HG03439 (cell line): ENCODE measurements around the gene KRAS.
"Not testable (repeated sequence)": the region's sequence is repeated elsewhere in the genome, so short reads cannot be mapped to it uniquely, and the experiment has no call there.

ENCODE experiments used
- ATAC-seq: cut with Tn5 transposase; IDR thresholded peaks from one replicate; pipeline ENCODE4 v1.9.1; 2021; ENCODE audit warnings: mild to moderate bottlenecking, moderate library complexity; ENCODE audit not compliant: unreplicated experiment

Gene KRAS

DNA sequence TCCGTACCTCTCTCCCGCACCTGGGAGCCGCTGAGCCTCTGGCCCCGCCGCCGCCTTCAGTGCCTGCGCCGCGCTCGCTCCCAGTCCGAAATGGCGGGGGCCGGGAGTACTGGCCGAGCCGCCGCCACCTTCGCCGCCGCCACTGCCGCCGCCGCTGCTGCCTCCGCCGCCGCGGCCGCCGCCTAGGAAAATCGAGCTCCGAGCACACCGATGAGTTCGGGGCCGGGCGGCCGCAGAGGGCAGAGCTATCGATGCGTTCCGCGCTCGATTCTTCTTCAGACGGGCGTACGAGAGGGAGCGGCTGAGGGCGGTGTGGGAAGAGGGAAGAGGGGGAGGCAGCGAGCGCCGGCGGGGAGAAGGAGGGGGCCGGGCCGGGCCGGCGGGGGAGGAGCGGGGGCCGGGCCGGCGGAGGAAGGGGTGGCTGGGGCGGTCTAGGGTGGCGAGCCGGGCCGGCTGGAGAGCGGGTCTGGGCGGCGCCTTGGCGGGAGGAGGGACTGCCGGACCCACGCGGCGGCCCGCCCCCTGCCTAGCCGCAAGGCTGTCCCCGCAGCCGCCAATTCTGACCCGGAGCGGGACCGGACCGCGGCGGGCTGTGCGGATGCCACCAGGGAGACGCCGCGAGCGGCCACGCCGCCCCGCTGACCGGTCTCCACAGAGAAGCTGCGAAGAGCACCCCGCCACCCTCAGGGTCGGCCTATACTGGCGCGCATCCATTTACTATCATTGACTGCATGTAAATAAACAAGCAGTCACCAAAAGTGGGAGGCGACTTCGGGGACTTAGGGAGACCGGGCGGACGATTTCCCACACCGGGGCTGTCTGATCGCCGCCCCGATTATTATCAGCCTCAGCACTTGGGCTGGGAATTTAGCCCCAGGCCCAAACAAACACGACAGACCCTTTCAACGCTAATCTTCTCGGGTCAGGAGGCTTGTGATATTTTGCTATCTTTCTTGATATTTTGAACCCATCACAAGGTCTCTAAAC, at the start of gene KRAS:
Gene KRAS (minus strand): TSS at position 186 of the 987 bp plus-strand sequence.
- peak; percentile 82 for ATAC-seq

DNA sequence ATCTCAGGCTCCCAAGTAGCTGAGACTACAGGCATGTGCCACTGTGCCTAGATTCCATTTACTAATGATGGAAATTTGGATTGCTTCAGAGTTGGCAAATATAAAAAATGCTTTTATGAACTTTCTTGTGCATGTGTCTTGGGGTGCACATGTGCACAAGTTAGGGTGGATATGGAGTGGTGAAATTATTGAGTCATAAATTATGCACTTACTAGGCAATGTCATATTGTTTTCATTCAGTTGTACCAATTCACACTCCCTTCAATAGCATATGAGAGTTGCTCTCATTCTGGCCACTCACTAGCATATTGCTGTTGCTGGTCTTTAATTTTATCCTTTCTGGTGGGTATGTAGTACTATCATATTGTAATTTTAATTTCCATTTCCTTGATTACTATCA, 45.7 kb upstream of the KRAS start:
- ATAC-seq: no peak

DNA sequence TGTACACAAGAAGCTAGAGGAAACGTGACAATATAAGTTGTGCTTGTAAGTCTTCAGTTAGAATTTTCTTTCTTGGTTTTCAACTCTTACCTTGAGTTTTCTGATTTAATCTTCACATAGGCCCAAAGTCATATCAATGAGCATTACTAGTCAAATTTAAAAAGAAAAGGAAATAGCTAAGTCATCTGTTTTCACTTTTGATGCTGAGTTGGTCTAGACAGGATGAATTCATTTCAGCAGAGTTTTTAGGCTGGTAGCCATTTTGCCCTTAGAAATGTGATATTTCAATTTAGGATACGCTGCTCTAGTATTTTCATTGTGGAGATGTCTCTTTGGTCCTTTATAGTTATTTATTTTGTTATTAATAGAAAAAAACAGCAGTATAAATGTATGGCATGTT, 44.6 kb upstream of the KRAS start:
- no peak for ATAC-seq

DNA sequence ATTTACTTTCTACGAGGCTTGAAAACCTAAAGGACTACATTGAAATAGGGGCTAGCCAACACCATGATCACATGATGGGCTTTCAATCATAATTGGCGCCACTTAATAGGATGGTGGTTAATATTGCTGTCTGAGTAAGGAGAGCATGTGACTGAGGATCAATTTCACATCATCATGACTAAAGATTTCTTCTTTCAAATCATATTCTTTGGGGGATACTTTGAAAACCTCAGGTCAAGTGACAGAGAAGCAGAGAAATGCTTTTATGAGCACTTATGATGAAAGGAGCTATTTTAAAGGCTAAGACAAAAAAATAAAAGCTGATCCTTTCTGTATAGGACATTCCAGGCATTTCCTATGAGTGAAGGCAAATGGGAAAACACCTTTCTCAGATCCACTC, 42.9 kb upstream of the KRAS start:
- no peak for ATAC-seq

DNA sequence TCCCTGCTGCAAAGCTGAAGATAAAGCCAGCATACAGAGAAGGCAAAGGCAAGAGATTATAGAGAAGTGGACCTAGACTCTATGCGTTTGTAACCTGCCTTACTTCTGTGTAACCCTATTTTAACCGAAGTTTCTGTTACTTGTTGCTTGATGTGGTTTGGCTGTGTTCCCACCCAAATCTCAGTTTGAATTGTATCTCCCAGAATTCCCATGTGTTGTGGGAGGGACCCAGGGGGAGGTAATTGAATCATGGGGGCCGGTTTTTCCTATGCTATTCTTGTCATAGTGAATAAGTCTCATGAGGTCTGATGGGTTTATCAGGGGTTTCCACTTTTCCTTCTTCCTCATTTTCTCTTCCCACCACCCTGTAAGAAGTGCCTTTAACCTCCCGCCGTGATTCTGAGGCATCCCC, 42.1 kb upstream of the KRAS start:
- ATAC-seq: not testable (repeated sequence)

DNA sequence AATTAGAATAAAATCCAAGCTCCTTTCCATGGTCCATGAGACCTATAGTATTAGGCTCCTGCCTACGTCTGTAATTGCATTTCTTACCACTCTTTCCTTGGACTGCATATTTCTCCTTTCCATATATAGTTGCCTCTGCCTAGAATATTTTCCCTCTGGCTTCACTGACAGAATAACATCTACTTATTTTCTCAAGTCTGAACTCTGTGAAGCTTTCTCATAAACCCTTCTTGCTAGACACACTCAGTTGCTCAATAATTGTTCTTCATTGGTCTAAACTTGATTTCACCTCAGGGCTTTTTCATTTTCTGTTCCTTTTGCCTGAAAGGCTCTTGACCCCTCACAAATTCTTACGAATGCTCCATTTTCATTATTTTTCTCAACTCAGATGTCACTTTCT, 36.9 kb upstream of the KRAS start:
- no peak for ATAC-seq

DNA sequence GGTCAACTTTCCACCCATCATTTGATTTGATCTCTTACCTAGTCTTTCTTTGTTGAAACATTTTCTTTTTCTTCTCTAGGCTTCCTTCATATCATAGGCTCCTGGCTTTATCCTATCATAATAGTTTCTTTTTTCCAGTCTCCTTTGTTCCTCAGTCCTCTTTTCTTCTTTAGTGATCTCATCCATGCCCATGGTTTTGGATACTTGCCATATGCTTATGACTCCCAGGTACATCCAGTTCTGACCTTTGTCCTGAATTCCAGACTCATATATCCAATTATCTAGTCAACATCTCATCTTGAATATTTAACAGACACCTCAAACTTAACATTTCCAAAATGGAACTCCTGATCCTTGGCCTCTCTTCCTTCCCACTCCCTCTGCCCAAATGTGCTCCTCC, 36.1 kb upstream of the KRAS start:
- no peak for ATAC-seq

DNA sequence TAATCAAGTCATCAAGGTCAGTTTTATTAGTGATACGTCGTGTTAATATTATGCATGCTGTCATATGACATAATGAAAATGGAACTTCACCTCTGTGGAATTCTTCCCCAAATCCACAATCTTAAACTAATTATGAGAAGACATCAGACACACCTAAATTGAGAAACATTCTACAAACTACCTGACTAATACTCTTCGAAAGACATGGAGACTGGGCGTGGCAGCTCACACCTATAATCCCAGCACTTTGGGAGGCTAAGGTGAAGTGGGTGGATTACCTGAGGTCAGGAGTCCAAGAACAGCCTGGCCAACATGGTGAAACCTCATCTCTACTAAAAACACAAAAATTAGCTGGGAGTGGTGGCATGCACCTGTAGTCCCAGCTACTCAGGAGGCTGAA, 33.3 kb upstream of the KRAS start:
- ATAC-seq: no peak

DNA sequence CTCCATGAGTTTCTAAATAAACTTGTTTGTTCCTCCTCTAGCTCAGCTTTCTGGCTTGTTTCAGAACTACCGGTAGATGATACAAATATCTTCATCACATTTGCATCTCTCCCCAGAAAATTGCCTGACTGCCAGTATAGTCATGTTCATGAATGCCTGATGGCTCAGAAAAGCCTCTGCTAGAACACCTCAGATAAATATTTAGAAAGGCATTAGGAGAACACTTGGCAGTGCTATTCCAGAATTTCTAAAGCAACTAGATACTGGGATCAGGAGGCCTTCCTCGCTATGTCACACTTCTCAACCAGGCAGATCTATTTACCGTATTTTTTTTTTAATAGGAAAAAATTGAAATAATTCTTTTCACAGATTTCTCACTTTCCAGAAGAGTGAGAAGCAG, 32.3 kb upstream of the KRAS start:
- no peak for ATAC-seq

DNA sequence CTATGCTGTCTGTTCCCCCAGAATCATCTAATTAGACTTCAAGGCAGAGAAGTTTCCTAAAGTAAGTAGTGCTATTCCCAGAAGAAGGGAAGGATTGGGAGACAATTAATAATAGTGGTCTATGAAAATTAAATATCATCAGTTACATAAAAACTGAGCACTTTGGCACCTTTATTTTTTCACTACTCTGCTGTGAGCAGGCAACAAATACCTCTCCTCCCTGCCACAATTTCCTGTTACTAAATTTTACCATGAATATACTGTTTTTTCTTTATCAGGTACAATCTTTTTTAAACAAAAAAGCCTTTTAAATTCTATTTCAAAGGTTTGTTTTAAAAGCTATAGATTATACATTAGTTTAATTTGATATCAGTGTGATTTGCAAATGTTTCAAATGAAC, 29.4 kb upstream of the KRAS start:
- ATAC-seq: no peak

DNA sequence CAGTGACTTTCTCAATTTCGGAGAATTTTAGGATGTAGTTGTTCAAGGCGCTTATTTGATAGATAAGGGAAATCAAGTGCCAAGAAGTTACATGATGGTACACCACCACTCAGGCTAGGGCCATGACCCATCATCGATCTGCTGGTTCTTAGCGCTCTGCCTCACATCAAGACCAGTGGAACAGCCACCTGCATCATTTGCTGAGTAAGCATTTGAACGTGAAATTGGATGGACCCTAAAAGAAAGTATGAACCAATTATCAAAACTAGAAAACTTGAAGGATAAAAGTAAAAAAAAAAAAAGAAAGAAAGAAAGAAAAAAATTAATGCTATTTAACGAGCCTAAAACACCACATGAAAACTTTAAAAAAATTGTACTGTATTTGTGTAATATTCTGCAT, 27.5 kb upstream of the KRAS start:
- no peak for ATAC-seq

DNA sequence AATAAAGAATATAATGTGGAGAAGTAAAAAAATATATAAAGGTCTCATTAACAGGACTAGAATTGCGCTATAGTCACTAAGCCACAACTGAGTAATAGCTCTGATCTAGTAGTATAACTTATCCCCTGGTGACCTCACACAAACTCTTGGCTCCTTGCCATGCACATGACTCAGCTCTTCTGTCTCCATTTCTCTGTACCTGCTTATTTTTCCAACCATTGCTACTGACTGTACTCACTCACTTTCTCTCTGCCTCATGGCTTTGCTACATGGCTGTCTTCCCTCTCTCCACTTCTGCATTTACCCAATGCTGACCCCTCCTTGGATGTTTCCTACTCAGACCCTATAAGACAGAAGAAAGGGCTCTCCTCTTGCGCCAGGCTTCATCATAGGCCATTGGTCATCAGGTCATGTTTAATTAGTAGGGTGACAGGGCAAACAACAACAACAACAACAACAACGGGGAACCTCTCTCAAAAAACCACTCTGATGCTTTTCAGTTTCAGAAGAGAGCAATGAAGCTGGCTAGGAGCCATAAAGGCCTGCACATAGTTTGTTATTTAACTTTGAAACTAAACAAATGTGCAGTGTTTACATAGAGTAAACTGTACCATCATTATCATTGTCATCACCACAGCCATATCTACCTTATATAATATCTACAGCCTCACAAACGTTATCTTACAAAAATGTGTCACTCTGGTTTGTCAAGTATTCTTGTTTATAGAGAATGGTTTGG, 25.6 kb upstream of the KRAS start:
- peak; percentile 46 for ATAC-seq

DNA sequence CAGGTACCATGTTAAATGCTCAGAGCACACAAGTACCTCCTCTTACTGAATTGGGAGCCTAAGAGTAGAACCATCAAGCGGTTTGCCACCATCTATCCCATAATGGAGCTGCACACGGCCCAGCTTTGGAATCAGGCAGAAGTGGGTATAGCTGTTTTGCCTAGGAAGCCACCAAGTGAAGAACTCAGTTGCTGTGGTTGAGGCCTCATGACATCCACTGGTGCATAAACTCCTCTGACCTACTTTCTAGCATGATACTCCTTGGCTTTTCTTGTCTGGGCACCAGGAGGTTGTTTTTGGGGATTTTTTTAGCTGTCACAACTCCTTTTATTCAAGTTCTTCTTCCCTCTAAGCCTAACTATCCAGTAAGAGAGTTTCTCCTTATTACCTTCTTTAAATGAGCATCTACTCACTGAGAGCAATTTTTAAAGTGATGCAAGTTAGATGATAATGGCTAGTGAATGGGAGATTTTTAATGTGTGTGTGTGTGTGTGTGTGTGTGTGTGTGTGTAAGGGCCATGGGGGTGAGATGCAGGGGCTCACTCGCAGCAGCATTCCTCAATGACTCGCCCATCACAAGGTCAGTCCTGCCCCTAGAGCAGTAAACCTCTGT, 20.9 kb upstream of the KRAS start:
- ATAC-seq: no peak

DNA sequence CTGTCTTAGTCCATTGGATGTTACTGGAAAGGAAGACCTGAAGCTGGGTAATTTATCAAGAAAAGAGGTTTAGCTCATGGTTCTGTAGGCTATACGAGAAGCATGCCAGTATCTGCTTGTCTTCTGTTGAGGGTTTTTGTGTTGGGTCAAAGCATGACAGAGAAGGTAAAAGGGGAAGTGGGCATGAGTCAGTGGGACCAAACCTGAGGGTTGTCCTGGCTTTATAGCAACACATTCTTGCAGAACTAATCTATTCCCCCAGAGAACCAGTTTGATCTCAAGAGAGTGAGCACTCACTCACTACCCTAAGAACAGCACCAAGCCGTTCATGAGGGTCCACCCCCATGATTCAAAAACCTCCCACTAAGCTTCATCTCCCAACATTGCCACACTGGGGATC, 19.0 kb upstream of the KRAS start:
- peak; percentile 66 for ATAC-seq

DNA sequence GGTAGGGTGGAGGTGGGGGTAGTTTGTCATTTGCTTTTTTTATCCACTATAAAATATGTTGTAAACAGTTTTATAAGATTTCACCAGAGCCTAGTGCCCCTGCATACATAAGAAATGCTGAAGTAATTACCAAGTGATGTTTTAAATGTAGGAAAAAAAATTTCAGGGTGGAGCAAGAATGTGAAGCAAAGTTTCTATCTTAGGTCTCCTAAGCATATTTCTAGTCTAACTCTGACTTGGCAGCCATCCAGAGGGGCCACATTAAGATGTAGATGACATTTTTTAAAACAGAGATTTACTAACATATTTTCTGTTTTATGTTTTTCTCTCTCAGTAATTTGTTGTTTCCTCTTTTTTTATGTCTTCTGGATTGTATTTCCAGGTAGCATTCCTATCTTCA, 15.8 kb upstream of the KRAS start:
- ATAC-seq: no peak

DNA sequence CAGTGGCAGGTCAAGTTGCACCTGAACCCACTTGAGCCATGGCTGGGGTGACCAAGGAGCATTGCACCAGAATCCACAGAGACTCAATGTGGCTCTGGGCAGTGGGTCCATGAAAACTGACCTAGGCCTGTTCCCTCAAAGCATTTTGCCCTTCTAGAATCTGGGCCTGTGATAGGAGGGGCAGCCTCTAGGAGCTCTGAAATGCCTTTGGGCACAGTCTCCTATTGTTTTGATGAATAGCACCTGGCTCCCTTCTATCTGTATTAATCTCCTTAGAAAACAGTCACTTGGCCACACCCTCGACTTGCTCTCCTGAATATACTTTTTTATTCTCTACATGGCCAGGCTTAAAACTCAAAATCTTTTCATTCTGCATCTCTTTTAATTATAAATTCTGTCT, 14.1 kb upstream of the KRAS start:
- ATAC-seq: no peak

DNA sequence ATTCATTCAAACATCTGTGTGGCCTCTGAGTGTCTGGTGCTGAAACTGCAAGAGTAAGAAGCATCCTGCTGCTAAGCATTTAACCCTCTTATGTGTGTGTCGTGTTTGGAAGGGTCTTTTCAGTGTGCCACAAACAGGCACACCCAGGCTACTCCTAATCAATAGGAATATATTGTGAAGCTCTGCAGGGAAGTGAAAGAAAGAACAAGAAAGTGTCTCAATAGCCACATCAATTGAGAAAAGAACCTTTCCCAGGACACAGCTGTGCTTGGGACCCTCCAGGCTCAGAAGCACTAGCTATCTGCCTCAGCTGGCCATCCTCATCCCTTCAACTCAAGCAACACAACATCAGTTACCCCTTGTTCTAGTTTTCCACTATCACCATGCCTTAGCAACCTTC, 13.4 kb upstream of the KRAS start:
- no peak for ATAC-seq

DNA sequence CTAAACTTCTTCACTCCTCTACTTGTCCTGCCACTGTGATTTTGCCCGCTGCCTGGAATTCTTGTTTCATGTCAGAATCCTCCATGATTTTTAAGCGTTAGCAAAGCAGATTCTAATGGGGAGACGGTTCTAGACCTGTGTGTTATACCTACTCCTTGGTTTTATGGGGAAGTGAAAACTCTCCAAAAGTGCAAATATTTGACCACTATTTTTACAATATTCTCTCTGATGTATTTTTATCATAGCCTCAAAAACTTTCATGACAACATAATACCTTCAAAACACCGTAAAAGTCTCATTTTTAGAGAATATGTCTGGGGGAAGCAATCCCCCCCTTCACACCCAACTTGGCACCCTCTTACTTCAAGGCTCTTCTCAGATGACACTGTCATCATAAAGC, 12.9 kb upstream of the KRAS start:
- no peak for ATAC-seq

DNA sequence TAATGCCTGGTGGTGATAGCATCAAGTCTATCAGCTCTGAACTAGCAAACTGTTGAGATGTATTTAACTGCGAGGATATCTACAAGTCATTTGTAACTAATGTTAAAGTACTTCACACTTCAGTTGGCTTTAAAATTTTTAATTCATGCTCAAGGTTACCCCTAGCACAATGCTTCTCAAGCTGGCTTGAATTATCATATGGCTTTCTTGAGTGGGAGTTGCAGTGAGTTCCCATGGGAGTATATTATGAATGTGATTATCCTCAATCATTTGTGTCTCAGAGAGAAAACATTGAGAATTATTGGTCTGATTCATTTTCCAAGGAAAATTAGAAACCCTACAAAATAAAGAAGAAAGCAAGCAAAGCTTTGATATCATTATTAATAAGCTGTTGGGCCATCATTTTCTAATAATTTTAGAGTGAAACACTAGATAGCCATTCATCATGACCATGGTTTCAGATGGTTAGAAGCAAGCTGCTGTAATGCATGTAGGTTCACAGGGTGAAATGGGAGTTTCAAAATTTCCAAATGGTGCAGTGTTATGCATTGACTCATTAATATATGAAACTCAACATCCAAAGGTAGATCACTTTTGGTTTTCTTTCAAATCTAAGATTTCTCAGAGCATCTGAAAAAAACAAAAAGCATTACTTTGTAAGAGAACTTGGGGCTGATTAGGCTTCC, 11.8 kb upstream of the KRAS start:
- no peak for ATAC-seq

DNA sequence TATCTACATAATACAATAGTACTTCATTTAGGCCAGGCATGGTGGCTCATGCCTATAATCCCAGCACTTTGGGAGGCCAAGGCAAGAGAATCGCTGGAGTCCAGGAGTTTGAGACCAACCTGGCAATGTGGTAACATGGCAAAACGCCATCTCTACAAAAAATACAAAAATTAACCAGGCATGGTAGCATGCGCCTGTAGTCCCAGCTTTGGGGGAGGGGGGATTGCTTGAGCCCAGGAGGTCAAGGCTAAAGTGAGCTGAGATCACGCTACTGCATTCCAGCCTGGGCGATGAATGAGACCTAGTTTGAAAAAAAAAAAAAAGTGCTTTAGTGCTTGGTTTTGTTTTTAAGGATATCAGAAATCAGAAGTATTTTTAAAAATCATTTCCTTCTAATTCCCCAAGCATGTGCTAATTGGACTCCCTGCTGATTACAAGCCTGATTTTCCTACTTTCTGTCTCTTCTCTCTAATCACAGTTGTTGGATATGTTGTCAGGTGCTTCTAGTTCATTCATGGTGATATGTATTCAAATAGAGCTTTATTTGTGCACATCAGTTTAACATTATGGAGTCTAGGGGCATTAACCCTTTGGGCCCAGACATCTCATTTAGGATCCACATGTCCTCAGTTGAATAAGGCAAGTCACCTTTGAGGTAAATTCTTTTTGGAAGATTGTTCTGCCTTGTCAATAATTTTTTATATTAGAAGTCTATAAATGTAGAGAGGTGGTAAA, 7.0 kb upstream of the KRAS start:
- no peak for ATAC-seq
